Measurements from ENCODE around the gene SLC38A10.
"Not testable (repeated sequence)": the region's sequence is repeated elsewhere in the genome, so short reads cannot be mapped to it uniquely, and the experiment has no call there.

SLC38A10 gene

GRCh38 chr17:81232616-81233241, 62.4 kb downstream of the SLC38A10 start:
- Histone ChIP-seq H3K36me3 (replicated peaks) (peaks cover 7% of the 10 kb centered on the region), H3K4me3 (no peak overlapping the region), H3K9me3 (no peaks in the 10 kb centered on the region), H3K27me3 (ENCODE audit: low read depth) (no peaks in the 10 kb centered on the region), H3K4me1 (no peaks in the 10 kb centered on the region)
- DNase-seq (ENCODE audit: low spot score in 2 of 2), result no peak
- in situ Hi-C loops (cut with MboI; ENCODE audit: low sequenced_read_pairs), result no loop called here

GRCh38 chr17:81231766-81232581, 63.1 kb downstream of the SLC38A10 start:
- Histone ChIP-seq H3K36me3 (replicated peaks) (peaks cover 7% of the 10 kb centered on the region), H3K9me3 (no peaks in the 10 kb centered on the region), H3K4me3 (no peak overlapping the region), H3K4me1 (no peaks in the 10 kb centered on the region), H3K27me3 (ENCODE audit: low read depth) (no peaks in the 10 kb centered on the region)
- in situ Hi-C loops (cut with MboI; ENCODE audit: low sequenced_read_pairs), result no loop called here
- no peak for DNase-seq (ENCODE audit: low spot score in 2 of 2)

GRCh38 chr17:81231121-81231645, 63.9 kb downstream of the SLC38A10 start:
- no peak for DNase-seq (ENCODE audit: low spot score in 2 of 2)
- in situ Hi-C loops (cut with MboI; ENCODE audit: low sequenced_read_pairs), result no loop called here
- Histone ChIP-seq H3K36me3 (replicated peaks) (peaks cover 7% of the 10 kb centered on the region), H3K4me1 (no peaks in the 10 kb centered on the region), H3K27me3 (ENCODE audit: low read depth) (no peaks in the 10 kb centered on the region), H3K4me3 (no peak overlapping the region), H3K9me3 (peaks cover 1% of the 10 kb centered on the region; the same call in 1 of the 2 replicates)

GRCh38 chr17:81230043-81230820, 64.9 kb downstream of the SLC38A10 start:
- Histone ChIP-seq H3K36me3 (replicated peaks) (peaks cover 7% of the 10 kb centered on the region), H3K4me3 (no peak overlapping the region), H3K4me1 (no peaks in the 10 kb centered on the region), H3K27me3 (ENCODE audit: low read depth) (no peaks in the 10 kb centered on the region), H3K9me3 (peaks cover 2% of the 10 kb centered on the region; the same call in 1 of the 2 replicates)
- DNase-seq (ENCODE audit: low spot score in 2 of 2), result peak in 1 of 2 experiments; percentile 70
- in situ Hi-C loops (cut with MboI; ENCODE audit: low sequenced_read_pairs), result no loop called here

GRCh38 chr17:81229666-81229920, 65.5 kb downstream of the SLC38A10 start:
- H3K4me3 ChIP-seq, result no peak overlapping the region
- H3K4me1 ChIP-seq, result no peaks in the 10 kb centered on the region
- H3K27me3 ChIP-seq (ENCODE audit: low read depth), result no peaks in the 10 kb centered on the region
- in situ Hi-C loops (cut with MboI; ENCODE audit: low sequenced_read_pairs), result no loop called here
- H3K36me3 ChIP-seq (replicated peaks), result peaks cover 7% of the 10 kb centered on the region
- DNase-seq (ENCODE audit: low spot score in 2 of 2), result no peak
- peaks cover 2% of the 10 kb centered on the region; the same call in 1 of the 2 replicates for H3K9me3 ChIP-seq

- DNase-seq (ENCODE audit: low spot score in 2 of 2), result no peak
- Histone ChIP-seq H3K4me1 (no peaks in the 10 kb centered on the region), H3K9me3 (peaks cover 2% of the 10 kb centered on the region; the same call in 1 of the 2 replicates), H3K27me3 (ENCODE audit: low read depth) (no peaks in the 10 kb centered on the region), H3K4me3 (no peak overlapping the region), H3K36me3 (replicated peaks) (peaks cover 7% of the 10 kb centered on the region)
- in situ Hi-C loops (cut with MboI; ENCODE audit: low sequenced_read_pairs), result no loop called here
Observed at GRCh38 chr17:81228834-81229665, 66.1 kb downstream of the SLC38A10 start.

GRCh38 chr17:81228420-81228819, 66.7 kb downstream of the SLC38A10 start:
- Histone ChIP-seq H3K27me3 (ENCODE audit: low read depth) (no peaks in the 10 kb centered on the region), H3K36me3 (replicated peaks) (peaks cover 7% of the 10 kb centered on the region), H3K9me3 (peaks cover 2% of the 10 kb centered on the region; the same call in 1 of the 2 replicates), H3K4me3 (no peak overlapping the region), H3K4me1 (peaks cover 3% of the 10 kb centered on the region)
- in situ Hi-C loops (cut with MboI; ENCODE audit: low sequenced_read_pairs), result no loop called here
- DNase-seq (ENCODE audit: low spot score in 2 of 2), result no peak

GRCh38 chr17:81227630-81228029, 67.5 kb downstream of the SLC38A10 start:
- in situ Hi-C loops (cut with MboI; ENCODE audit: low sequenced_read_pairs); H3K36me3 ChIP-seq (replicated peaks); DNase-seq (ENCODE audit: low spot score in 2 of 2): not testable (repeated sequence)

GRCh38 chr17:81223762-81224130, 71.4 kb downstream of the SLC38A10 start:
- DNase-seq (ENCODE audit: low spot score in 2 of 2), result no peak
- H3K36me3 ChIP-seq (replicated peaks), result no peaks in the 10 kb centered on the region; the same call in 1 of the 2 replicates

More at GRCh38 chr17:81227630-81228029, 67.5 kb downstream of the SLC38A10 start:
- H3K4me3 ChIP-seq; H3K27me3 ChIP-seq (ENCODE audit: low read depth); H3K9me3 ChIP-seq; H3K4me1 ChIP-seq: not testable (repeated sequence)

GRCh38 chr17:81222906-81223761, 72.0 kb downstream of the SLC38A10 start, which contains the start of gene CEP131:
Gene CEP131, minus strand, starts transcription at chr17:81222965. Its CDS starts 2,909 bp downstream, at chr17:81220056.
- in situ Hi-C loops (cut with MboI; ENCODE audit: low sequenced_read_pairs), result no loop called here
- DNase-seq (ENCODE audit: low spot score in 2 of 2), result peak; percentile 94 to 100

More at GRCh38 chr17:81223762-81224130, 71.4 kb downstream of the SLC38A10 start:
- H3K9me3 ChIP-seq, result peaks cover 2% of the 10 kb centered on the region; the same call in 1 of the 2 replicates
- H3K27me3 ChIP-seq (ENCODE audit: low read depth), result no peaks in the 10 kb centered on the region
- no peak overlapping the region for H3K4me3 ChIP-seq
- H3K4me1 ChIP-seq, result peaks cover 6% of the 10 kb centered on the region
- in situ Hi-C loops (cut with MboI; ENCODE audit: low sequenced_read_pairs), result no loop called here

GRCh38 chr17:81222620-81222905, 72.5 kb downstream of the SLC38A10 start:
- Histone ChIP-seq H3K9me3 (peaks cover 2% of the 10 kb centered on the region; the same call in 1 of the 2 replicates), H3K36me3 (replicated peaks) (no peaks in the 10 kb centered on the region; the same call in 1 of the 2 replicates), H3K4me1 (peaks cover 6% of the 10 kb centered on the region), H3K4me3 (peak overlapping the region; percentile 55), H3K27me3 (ENCODE audit: low read depth) (no peaks in the 10 kb centered on the region)
- DNase-seq (ENCODE audit: low spot score in 2 of 2), result no peak
- in situ Hi-C loops (cut with MboI; ENCODE audit: low sequenced_read_pairs), result no loop called here

More at GRCh38 chr17:81222906-81223761, 72.0 kb downstream of the SLC38A10 start, which contains the start of gene CEP131:
- H3K27me3 ChIP-seq (ENCODE audit: low read depth), result no peaks in the 10 kb centered on the region
- H3K4me1 ChIP-seq, result peaks cover 6% of the 10 kb centered on the region
- peaks cover 2% of the 10 kb centered on the region; the same call in 1 of the 2 replicates for H3K9me3 ChIP-seq
- no peaks in the 10 kb centered on the region; the same call in 1 of the 2 replicates for H3K36me3 ChIP-seq (replicated peaks)
- H3K4me3 ChIP-seq, result peak within 1 kb of the TSS; percentile 55
